Hematopoietic multipotent progenitor cell treated with erythropoietin and hydrocortisone succinate and interleukin-3 and kit ligand, for 15 days (in vitro differentiated cells): ENCODE data around the gene SINHCAF.
A peak's percentile ranks its signal among the peaks of the same experiment; 100 is the strongest.

Source experiments
- DNase-seq: peaks from one replicate; pipeline ENCODE4 v3.0.0-alpha.2; 2015; ENCODE audit warnings: low spot score

Gene SINHCAF

DNA sequence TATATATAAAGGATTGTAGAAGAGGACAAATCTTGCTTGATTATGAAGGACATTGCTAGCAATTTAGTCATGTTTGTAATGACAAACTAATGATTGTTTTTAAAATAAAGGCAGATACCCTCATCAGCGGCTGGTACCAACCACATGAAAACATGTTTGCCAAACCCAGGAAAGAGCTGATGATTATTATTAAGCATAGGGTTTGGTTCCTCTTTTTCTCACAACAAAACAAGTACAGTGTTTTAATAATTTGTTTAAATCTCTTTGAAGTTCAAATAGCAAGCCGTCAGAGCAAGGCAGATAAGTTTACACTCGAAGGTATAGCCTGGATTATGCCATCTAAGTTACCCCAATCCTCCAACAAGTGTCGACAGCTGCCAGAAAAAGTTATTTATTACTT lies 5.3 kb upstream of the SINHCAF start:
- DNase-seq: no peak

DNA sequence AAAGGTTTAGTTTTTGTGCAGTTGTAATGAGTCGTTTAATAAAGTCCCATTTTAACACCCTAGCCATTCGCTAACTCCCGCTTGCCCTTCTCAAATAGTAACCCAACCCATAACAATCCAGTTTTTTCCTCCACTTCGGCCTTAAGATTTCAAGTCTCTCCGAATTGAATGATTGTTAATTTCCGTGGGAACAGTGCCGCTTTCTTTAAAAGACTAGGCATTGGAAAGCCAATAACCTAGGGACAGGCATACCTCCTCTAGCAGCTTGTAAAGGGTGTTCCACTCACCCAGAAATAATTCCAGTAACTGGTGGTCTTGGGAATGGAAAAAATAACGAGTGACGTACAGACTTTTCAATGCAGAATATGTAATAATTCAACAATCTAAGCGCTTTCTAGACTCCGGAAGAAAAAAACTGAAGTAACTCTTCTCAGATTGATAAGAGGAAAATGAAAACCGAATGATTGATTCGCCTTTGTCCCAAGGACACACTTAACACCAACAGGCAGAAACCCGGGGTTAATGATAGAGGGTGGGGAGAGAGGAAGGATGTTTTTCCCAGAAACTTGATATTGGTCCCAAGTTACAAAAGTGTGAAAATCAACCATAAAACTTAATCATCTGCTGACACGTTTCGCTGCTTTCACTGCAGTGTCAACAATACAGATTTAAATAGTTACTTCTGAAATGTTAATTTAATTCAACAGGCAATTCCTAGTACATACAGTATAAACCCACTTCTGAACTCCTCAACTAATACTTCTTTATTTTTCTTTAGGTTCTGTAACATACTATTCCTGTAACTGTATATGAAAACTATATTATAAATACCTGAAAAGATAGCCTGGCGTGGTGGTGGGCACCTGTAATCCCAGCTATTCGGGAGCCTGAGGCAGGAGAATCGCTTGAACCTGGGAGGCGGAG lies 1.0 kb upstream of the SINHCAF start:
- no peak for DNase-seq

DNA sequence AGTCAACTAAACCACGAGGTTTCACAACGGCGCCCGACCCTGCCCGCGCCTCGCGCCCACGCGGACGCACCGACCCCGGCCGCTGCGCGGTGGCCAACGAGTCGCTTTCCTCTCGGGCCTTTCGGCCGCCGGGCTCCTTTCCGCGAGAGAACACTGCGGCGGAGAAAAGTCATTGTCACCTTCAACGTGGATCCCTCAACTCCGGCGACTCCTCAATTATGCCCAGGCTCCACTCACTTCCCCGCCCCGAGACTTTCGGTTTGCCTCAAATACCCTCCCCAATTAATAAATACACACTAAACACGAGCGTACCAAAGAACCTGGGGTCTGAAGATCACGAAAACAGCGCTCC lies 450 bp downstream of the SINHCAF start:
- DNase-seq: no peak

DNA sequence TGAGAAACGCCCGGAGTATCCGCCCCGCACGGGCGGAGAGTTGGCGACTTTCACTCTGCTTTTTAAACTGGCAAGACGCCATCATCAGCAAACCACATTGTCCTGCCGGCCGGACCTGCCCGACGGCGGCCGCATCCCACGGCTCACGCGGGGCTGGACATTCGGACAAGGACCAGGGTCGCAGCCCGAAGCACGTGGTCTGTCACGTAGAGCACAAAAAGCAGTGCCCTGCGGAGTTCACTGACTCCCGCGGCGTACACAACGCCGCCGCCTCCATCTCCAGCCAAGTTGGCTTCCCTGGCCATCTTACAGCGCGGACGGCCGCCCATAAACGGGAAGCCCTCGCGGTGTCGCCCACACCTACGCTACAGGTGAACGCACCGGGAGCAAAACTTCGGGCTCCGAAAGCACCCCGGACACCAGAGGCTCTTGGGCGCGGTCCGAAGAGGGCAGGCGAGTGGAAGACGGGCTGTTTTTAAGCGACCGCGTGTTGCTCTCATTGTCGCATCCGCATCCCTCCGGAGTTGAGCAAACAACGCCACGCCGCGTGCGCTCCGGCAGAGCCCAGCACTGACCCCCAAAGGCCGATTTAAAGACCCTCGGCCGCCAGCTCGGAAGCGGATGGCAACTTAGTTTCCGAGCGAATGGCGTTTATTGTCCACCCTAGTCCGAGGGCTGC lies 966 bp downstream of the SINHCAF start:
- peak; percentile 58 for DNase-seq

DNA sequence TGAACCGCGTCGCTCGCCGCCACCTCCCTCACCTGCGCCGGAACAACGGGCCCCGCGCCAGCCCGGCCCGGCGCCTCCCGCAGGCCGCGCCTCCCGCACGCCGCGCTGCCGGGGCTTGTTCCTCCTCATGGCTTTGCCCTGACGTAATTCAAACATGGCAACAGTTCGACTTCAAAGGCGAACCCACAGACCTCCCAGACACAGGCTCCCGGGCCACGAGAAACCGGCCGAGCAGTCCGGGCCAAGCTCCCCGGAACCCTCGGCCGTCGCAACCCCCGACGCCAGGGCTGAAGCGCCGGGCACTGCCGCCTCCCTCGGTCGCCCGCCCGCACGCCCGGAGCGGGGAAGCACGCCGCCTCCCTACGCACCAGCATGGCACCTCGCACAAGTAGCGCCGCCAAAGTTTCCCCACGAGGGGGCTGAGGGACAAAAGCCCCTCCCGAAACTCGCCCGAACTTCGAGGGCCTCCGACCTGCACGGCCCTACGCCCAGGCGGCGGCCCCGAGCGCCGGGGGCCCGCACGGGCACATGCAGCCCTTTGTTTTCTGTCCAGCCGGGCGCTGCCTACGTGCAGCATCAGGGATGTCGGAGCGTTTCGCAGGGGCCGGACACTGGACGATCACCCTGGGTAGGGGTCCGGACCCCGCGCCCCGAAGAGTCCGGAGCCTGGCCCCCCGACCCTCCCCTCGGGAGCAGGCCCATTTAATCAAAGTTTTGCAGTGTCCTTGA lies 1.7 kb downstream of the SINHCAF start:
- peak; percentile 65 for DNase-seq

DNA sequence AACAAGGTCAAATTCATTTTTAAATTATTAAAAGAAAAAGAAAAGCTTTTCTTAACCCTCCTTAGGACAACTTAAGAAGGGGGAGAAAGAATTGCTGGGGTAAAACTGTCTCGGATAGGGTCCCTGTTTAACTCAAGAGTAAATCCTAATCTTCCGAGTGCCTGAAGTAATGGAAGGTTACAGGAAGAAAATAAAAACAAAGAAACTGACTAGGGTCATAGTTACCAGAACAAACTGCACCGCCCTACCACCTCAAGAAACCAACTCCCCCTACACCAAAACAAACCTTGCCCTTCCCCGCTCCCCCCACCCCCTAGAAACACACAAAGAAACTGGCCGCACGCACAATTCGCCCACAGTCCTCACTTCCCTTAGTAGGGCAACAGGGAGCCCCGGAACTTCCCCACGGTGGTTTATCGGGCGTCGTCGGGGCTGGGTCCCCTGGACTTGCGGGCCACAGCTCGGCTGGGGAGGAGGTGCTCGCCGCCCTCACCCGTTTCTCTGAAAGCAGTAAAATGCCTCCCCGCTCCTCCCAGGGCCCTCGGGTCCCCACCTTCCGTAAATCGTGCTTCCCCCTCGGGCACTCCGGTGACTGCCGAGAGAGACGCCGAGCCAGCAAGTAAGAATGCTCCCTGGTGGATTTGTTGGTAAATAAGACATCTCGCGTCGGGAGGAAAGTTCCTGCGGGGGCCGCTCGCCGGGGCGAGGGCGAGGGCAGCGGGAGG lies 2.4 kb downstream of the SINHCAF start:
- DNase-seq: peak; percentile 51

DNA sequence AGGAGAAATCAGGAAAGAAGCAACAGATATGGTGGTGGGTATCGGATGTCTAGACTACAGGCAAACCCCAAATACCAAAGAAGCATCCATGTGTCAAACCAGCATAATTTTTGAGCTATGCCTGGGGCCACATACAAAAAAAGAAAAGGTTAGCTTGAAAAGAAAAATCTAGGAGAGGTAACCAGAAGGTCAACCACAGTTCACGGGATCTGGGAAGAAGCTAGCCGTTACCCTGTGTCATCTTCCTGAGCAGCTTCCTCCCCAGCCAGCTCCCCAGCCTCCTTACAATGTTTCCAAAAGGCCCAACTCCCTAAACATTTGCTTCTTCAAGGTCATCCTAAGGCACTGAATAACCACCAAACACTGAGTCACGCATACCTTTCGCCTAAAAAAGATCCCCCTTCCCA lies 3.1 kb downstream of the SINHCAF start:
- DNase-seq: peak; percentile 20

DNA sequence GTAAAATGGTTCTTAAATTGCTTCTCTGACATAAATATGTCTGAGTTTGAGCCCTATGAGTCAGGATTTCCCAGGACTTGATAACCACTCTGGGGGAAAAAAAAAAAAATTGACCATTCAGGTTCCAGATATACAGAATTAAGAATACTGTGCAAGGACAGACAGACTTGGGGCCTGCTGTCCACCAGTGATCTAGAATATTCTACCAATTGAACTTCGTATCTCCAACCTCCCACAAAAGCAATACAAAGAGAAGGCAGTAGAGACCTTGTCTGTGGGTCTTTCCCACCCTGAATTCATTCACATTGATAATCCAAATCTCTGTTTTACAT lies 4.1 kb downstream of the SINHCAF start:
- peak; percentile 41 for DNase-seq

DNA sequence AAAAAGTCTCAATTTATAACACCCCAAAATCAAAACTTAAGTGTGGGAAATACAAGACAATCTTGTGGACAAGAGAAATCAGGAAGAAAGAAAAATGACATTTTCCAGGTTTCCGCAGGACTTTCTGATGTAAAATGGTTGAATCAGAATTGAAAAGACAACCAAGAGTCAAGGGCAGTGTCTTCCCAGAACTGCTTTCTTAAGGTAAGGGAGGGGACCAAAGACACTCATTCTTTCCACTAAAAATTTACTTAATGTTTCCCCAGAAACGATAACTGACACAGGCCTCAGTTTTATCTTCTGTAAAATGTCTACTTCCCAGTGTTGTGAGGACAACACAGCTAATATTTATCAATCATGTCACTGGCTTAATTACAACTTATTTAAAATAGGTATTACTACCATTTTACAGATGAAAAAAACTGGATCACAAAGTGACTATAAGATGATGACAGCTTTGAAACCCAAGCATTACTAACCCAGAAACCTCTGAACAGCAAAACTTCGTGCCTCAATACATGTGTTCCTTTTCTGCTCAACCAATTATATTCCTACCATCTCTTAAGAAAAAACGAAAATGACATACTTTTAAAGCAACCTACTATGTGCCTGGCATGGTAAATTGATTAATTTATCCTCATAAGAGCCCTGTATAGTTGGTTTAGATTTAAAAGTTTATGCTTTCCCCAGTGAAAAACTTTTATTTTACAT lies 4.6 kb downstream of the SINHCAF start:
- peak; percentile 30 for DNase-seq

DNA sequence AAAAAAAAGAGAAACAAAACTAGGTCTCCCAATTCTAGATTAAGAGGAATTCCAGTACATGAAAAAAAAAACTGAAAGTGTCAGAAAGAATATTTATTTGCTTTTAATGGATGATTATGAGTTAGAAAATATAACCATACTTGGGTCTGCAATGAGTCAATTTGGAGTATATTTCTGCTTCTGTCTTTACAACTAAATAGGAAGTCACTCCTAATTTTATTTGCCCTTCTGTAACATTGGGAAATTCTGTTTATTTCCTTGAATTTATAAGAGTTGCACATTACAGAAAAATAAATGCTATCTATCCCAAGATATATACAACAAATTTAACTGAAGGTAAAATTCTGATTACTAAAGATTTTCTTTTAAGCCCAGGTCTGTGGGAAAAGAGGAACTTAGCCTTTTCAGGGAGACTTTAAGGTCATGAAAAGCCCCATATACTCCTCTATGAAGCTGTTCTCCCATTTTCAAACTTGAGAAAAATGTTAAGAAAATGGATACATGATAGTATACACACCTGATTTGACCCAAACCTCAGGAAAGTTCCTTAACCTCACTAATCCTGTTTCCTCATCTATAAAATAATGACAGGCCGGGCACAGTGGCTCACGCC lies 7.2 kb downstream of the SINHCAF start:
- no peak for DNase-seq

DNA sequence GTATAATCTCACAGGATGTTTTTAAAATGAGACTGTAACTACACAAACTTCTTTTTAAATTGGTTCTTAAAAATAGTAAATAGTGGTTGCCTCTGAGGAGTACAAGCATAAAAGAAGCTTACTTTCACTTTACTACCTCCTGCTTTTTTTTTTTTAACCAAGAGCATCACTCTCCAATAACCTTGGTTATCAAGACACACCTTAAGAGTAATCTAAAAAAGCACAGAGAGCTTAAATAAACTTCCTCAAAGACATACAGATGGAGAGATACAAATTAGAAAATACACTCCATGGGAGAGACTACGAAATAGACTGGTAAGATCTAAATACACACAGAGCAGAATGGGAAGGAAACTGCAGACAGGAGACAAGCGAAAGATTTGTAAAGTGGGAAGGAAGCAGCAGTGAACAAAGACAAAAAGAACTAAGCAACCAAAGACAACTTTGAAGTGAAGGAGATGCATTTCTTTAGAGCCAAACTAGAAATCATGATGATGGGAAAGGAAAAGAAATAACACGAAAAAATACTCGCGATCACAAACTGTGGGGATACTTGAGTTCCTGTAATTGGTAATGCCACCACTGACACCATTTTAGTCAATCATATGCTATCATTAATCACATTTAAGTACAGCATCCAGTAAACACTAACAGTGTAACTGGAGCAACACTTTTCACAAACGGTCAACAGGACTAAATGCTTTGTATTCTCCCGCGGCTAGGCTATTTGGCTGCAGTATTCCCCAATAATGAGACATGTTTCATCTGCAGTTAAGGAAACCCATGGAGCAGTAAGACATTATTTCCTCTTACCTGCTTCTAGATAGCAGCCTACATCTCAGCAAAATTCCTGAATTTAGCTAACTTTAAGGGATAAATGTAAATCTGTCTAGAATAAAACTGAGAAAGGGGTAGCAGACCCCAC lies 8.2 kb downstream of the SINHCAF start:
- DNase-seq: peak; percentile 44

DNA sequence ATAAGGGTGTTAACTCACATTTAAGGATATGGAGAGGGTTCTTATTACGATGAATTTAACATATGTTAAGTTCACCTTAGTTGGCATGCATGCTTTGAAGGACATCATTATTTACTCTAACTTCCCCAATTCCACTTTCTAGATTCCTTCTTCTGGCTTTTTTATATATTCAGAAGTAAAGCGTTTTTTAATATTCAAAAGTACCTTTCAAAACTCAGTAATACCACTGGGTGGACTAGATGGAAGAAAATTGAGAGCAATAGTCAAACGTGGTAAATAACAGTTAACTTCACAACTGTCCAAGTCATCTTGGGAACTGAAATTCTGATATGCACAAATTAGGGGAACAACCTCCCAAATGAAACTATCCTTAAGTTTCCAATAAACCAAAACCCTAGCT lies 9.1 kb downstream of the SINHCAF start:
- peak; percentile 26 for DNase-seq

DNA sequence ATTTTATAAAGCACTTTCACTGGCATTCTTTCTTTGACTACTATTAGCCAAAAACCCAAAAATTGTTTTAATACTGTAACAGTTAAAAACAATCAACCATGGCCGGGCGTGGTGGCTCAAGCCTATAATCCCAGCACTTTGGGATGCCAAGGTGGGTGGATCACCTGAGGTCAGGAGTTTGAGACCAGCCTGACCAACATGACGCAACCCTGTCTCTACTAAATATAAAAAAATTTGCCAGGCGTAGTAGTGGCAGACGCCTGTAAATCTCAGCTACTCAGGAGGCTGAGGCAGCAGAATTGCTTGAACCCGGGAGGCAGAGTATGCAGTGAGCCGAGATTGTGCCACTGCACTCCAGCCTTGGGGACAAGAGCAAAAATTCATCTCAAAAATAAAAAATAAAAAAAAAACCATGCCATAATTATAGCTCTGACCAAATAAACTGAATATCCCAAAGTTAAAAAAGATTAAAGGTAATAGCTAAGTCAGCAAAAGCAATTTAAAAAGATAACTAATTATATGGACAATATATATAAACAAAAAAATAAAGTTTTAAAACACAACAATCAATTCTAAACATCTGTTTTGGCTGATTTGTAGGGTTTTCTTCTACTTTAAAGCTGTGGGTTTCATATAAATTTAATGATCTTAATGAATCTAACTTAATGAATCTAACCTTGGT lies 10.0 kb downstream of the SINHCAF start:
- DNase-seq: no peak

DNA sequence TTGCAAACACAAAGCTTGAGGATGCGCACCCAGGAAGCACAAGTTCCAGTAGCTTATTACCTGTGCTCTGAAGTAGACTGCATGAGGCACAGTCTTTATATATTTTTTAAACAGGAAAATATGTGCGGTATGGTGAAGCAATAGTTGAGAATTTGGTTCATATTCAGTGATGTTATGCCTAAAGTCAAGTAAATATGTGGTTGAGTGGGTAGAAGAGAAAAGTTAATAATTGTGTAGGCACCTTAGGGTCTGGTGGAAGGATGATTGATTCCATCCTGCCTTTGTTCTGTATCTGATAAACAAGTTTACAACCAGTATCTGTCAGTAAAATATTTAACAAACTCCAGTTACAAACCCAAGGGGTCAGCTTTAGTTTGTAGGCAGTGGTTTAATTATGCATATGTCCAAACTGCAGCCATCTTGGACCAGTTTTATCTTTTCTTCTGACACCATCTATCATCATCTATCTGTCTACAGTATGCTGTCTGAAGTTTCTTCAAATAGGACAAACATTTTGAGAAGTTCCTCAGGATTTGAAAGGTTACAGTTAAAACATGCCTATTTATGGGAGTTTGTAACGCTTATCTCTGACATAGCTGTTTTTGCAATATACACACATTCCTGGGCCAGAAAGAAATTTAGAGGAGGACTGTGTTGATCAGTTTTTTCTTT lies 10.8 kb downstream of the SINHCAF start:
- no peak for DNase-seq

DNA sequence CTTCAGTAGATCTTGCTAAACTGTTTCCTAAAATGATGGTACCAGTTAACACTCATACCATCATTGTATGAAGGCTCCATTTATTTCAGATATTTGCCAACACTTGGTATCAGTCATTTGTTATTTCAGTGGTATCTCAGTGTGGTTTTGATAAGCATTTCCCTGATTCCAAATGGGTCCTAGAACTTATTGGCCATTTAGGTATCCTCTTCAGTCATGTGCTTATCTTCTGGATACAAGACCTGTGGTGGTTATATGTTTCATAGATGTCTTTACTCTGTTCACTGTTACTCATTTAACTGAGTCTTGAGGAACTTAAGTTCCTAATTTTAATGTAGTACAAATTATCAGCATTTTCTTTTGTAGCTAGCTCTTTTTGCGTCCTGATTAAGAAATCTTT lies 13.5 kb downstream of the SINHCAF start:
- no peak for DNase-seq

DNA sequence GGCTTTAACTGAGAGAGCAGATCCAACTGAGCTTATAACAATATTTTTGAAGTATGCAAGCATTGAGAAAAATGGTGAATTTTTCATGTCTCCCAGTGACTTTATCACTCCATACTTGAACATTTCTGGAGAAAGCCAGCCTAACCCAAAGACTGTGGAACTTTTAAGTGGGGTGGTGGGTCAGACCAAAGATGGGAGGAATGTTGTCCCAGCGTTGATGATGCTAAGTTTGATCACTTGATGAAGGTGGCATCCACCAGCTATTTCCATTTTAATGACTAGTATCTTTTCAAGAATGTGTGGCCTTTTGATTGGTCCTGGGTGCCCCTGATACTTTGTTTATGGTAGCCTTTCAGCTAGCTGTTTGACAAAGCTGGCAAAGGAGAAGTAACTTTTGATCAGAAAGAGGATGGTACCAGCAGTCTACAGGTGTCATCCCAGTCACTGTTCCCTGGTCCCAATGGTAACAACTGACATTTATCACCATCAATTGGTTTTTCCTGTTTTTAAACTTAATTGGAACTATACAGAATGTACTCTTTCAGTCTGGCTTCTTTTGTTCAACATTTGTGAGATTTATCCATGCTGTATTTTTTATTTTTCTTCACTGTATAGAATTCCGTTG lies 14.2 kb downstream of the SINHCAF start:
- DNase-seq: no peak

DNA sequence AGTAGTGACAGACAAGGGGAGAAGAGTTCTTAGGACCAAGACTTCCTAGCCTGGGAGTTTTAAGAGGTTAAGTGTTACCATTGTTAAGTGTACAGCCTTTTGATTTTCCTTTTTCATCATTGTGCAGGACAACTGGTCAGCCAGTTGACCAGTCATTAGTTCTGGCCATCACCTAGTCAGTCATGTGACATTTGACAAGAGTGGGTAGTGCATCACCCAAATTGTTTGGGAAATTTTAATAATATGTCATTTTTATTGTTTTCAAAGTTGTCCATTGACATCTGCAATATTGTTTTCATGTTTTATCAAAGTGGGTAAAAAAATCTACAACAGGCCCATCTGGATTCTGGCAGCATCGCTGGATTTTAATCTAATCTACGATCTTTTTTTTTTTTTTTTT lies 15.5 kb downstream of the SINHCAF start:
- no peak for DNase-seq

DNA sequence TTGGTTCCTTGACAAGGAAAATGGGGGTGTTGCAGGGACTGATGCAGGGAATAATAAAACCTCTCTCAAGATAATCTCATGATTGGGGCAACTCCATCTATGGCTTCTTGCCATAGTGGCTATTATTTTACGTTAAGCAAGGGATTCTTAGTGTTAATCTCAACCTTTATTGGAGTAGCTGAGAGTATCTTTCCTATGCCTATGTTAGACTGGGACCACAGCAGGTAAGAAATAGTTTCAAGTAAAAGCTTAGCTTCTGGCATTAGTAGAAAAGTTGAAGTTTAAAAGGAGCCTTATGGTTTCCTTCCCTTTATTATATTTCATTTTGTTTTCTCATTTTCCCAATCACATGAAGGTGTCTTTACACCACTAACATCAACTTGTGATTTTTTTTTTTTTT lies 16.7 kb downstream of the SINHCAF start:
- no peak for DNase-seq

DNA sequence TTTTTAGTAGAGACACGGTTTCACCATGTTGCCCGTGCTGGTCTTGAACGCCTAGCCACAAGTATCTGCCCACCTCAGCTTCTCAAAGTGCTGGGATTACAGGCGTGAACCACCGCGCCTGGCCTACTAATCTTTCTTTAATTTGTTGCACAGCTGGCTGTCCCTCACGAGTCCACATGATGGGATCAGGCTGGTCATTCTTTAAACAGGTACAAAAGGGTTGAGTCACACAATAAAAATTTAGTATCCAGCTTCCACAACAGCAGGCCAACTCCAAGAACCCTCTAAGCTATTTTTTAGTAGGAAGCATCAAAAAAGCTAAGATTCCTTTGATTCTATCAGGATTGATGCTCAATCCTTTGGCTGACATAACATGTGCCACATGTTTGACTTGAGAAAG lies 17.8 kb downstream of the SINHCAF start:
- no peak for DNase-seq
